Stimulated activated CD8-positive, alpha-beta memory T cell treated with anti-CD3 and anti-CD28 coated beads, Interleukin-12 subunit alpha, Interleukin-12 subunit beta, amount 100 ng/mL, for 1 hour (primary cell): ENCODE measurements around the gene OR2T3.
"Not testable (repeated sequence)": the region's sequence is repeated elsewhere in the genome, so short reads cannot be mapped to it uniquely, and the experiment has no call there.

Source experiments
- DNase-seq: peaks from one replicate; pipeline ENCODE4 v3.0.0-alpha.2; 2020; ENCODE audit warnings: low read depth

Gene OR2T3, protein sequence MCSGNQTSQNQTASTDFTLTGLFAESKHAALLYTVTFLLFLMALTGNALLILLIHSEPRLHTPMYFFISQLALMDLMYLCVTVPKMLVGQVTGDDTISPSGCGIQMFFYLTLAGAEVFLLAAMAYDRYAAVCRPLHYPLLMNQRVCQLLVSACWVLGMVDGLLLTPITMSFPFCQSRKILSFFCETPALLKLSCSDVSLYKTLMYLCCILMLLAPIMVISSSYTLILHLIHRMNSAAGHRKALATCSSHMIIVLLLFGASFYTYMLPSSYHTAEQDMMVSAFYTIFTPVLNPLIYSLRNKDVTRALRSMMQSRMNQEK

DNA sequence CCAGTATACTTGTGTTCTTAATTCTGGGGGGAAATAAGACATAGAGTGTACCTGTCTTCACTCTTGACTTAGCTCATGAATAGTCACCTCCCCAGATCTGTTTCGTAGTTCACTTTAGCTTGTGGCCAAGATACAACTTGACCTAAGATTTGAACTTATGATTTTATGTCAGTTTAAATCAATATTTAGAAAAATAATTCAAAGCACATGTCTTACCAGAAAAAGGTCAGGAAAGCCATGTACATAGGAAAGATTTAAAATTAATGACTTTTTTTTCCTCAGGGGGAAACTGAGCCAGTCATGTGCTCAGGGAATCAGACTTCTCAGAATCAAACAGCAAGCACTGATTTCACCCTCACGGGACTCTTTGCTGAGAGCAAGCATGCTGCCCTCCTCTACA, at the start of gene OR2T3:
OR2T3 (plus strand) TSS at position 301 of the 400 bp plus-strand sequence; CDS start at position 301, 0 bp downstream.
- not testable (repeated sequence) for DNase-seq

DNA sequence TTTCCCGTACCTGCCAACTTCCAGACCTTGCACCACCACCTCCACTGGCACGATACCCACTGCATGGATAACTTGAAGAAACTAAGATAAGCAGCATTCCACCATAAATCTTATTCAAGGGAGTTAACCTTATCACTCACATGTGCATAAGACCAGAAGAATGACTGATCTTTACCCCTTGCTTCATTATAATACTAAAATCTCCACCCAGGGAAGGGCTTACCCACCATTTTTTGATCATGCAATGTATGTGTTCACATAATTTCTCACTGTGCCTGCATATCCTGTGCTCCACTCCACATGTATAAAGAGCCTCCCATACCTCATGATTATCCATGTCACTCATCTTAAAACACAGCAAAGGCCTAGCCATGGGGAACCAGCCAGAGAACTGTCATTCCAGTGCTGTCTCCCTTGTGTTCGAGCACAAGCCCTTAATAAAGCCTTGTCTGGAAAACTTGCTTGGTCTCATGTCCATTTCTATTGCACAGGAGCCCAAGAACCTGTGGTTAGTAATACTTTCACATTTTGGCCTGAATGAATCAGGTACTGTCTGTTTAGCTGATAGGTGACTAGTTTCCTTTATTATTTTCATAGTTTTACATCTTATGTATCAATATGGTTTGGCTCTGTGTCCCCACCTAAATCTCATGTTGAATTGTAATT, 45.5 kb upstream of the OR2T3 start:
- DNase-seq = not testable (repeated sequence)

DNA sequence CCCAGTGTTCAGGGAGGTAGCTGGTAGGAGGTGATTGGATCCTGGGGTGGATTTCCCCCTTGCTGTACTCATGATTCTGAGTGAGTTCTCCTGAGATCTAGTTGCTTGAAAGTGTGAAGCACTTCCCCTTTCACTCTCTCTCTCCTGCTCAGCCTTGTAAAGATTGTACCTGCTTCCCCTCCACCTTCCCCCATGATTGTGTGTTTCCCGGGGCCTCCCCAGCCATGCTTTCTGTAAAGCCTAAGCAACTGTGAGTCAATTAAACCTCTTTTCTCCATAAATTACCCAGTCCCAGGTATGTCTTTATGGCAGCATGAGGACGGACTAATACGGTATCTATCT, 45.0 kb upstream of the OR2T3 start:
- not testable (repeated sequence) for DNase-seq

DNA sequence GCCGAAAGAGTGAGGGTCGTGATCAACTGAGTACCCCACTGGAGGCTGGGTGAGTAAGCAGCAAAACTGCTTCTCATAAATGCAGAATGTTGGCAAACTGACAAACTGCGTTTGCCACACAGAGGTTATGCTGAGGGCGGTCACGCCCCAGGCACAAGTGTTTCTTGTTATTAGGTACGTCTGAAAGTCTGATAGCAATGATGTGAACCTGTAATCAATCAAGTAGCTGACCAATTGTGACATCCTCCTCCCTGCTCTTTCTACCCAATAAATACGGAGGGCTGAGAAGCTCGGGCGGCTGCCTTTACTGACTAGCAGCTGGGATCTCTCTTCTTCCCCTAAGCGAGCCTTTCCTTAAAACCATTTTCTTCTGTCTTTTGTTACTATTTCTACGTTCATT, 41.5 kb upstream of the OR2T3 start:
- DNase-seq = not testable (repeated sequence)

DNA sequence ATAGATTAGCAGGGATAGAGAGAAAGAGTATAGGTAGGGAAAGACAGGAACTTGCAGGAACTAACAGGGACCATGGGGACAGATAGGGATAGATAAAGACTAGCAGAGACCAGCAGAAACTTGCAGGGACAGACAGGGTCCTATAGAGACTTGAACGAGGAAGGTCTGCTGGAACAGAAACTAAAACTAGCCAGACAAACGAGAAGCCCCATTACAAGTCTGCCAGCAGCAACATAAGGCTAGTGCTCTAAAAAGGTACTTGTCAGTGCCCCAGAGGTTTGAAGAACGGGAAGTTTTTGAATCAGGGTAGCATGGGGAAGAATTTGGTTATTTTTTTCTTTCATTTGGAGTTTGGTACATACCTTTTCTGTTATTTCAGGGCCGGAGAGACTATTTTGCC, 41.0 kb upstream of the OR2T3 start:
- not testable (repeated sequence) for DNase-seq

DNA sequence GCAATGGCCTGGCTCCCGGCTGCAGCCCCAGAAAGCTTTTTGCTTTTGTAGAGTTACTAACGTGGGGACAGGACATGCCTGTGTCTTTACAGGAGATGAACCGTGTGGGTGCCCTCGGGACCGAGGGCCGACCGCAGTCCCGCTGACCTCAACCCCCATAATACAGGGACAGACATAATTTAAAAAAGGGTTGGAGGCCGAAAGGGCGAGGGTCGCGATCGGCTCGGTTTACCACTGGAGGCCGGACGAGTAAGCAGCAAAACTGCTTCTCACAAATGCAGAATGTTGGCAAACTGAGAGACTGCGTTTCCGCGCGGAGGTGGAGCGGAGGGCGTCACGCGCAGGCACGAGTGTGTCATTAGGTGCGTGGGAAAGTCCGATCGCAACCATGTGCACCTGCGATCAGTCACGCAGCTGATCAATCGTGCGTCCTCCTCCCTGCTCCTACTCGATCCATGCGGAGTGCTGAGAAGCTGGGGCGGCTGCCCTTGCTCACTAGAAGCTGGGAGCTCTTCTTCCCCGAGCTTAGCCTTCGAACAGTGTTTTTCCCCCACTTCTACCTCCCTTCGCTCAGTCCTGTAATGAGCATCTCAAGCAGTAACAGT, 39.2 kb upstream of the OR2T3 start:
- not testable (repeated sequence) for DNase-seq

DNA sequence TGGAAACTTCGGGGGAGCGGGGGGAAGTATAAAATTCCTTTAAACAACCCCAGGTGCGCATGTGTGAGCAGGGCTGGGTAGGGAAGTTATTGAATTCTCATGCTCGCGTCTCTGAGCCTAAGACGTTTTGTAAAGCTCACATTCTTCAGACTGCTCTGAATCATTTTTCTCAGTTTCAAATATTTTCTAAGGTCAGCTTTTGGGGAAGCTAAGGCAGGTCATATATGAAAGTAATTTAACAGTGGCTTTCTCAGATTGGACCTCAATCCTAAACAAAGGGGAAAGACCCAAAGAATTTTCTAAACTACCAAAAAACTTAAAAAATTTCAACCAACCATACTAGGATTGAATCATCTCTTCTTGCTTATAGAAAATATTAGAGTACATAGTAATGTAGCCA, 38.2 kb upstream of the OR2T3 start:
- not testable (repeated sequence) for DNase-seq

DNA sequence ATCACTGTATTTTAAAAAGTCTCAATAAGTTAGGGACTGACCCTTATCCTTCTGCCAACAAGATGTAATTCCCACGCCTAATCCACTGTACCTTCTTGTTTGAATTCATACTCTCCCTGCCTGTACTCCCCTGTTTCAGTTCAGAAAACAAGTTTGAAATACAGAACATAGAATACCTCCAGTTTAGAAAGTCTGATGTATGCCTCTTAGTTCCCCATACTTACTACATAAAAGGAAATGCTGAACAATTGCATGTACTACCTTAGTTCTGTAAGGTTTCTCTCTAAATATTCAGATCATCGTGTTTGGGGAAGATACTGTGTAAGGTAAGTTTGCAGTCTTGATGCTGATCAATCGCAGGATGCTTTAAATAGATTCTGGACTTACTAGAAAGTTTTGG, 36.8 kb upstream of the OR2T3 start:
- DNase-seq = not testable (repeated sequence)

DNA sequence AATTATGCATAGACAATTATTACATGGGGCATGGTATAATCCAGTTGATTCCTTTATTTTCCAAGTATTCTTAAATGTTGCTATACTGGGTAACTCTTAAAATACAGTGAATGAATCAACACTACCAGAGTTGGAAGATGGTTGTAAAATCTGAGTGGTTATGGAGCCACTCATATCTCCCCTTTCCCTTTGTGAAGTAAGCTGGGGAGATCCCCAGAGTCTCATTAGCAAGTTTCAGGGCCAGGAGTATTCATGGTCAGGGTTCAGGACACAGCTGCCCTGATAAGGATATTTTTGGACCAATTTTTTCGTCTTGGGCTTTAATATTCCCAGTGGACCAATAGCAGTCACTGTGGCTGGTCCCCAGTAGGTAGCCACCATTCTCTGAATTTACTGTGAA, 34.5 kb upstream of the OR2T3 start:
- not testable (repeated sequence) for DNase-seq

DNA sequence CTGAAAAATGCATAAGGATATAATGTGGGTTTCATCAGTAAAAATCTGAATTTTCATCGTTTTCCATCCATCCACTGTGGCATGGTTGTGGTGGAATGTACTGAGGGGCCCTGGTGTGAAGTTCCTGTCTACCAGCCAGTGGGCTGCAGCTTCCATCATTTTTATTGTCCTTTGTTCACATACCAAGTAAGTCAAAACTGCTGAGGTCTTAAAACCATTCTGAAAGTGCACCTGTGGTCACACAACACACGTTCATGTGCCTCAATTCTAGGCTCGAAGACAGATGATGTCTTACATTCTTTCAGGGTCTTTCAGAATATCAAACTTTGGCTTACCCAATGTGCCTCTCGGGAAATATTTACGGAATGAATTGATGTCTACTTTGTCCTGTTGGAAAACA, 33.9 kb upstream of the OR2T3 start:
- DNase-seq = not testable (repeated sequence)

DNA sequence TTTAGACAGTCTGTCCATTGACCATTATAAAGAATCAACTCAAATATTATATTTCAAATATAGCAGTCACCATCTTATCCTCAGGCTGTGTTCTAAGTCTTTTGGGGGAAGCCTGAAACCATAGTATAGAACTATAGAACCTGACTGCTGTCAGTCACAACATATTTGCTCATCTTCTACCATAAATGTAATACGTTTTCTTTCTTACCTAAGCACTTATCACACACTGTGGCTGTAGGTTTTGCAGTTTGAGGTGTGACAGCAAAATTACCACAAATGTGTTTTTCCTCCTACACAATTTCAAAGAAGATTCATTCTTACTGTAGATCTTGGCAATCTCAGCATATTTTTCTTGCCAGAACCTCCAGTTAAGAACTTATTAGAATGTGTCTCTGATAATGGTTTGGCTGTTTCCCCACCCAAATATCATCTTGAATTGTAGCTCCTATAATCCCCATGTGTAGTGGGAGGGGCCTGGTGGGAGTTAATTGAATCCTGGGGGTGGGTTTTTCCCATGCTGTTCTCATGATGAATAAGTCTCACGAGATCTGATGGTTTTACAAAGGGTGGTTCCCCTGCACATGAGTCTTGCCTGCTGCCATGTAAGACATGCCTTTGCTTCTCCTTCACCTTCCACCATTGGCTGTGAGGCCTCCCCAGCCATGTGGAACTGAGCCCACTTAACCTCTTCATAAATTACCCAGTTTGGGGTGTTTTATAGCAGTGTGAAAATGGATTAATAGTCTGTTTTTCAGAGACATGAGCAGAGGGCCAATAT, 30.5 kb upstream of the OR2T3 start:
- DNase-seq = not testable (repeated sequence)

DNA sequence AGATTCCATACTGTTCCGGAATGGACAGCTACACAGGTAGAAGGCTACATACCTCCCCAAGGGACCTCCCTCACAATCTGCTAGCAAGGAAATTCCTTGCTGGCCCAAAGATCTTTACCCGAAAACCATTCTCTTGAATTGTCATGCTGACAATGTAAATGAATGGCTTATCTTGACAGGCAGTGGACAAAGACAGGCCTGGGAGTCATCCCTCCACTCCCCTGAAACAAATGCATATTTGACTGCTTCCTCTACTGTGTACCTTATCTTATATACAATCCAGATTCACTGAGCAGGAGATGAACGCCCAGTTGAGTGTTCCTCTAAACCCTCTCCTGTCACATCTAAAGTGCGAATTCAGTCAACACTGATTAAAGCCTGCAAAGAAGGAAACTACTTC, 28.5 kb upstream of the OR2T3 start:
- DNase-seq = not testable (repeated sequence)

DNA sequence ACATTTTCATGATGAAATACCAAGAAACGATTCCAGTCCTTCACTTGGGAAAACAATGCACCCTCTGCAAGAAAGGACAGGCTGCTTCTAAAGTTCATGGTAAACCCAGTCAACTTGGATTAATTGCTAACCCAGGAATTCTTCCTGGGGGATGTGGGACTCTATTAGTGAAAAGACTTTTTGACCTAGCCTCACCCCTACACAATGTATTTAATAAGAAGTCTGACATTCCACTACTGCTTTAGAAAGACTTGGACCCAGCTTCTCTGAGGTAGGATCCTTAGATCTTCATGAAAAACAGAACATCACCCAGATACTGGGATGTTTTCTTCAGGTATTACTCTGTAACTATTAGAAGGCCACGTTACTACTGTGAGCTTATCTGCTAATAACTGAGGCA, 27.8 kb upstream of the OR2T3 start, which contains the start of gene OR2T2:
OR2T2 (plus strand) TSS at position 239 of the 400 bp plus-strand sequence. CDS start 7,161 bp downstream, outside the sequence.
- not testable (repeated sequence) for DNase-seq

DNA sequence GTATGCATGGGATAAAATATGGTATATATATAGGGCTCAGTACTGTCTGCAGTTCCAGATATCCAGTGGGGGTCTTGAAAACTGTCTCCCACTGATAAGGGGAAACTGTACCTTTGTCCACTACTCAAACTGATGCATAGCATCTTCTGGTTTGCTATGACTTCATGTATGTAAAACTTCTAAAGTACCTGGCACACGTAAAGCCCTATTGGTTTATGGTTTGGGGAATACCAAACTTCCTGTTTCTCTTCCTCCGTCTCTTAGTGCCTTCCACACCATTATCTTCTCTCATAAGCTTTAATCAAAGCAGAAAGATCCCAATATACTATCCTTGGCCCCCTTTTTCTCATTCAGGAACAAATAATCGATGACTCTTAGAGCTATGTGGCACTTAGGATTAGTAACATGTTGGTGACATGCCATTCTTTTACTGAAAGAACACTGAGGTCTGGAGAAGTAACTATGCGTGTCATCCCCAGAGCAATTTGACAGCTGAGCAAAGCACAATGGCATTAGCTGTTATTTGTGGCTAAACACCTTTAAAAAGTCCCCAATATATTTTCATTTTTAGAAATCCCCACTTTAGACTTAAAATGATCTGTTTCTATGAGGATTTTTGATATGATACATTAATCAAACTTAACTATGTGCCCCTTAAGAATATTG, 24.6 kb upstream of the OR2T3 start:
- not testable (repeated sequence) for DNase-seq

DNA sequence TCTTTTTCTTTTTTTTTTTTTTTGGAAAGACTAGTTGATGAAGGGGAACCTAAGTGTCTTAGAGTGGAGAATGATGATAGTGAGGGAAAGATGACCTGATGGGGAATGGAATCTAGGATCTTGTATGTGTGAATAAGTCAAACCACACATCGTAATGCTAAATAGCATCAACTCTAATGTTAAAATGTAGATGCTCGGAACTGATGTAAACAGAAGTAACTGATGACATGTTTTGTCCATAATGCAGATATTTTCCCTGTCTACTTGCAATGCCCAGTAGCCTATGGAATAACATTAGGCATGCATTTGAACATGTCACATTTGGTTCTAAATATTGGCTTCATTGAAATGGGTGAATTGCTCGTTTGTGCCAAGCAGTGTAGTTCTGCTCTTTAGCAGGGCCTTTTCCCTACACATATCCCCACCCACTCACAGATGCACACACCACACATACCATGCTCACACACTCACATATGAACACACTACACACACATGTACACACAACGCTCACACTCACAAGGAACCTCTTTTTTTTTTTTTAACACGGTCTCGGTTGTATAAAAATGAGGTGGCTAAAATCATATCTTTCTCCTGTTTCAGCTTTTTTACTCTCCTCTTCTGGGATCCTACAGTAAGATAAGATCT, 23.2 kb upstream of the OR2T3 start:
- DNase-seq = not testable (repeated sequence)

DNA sequence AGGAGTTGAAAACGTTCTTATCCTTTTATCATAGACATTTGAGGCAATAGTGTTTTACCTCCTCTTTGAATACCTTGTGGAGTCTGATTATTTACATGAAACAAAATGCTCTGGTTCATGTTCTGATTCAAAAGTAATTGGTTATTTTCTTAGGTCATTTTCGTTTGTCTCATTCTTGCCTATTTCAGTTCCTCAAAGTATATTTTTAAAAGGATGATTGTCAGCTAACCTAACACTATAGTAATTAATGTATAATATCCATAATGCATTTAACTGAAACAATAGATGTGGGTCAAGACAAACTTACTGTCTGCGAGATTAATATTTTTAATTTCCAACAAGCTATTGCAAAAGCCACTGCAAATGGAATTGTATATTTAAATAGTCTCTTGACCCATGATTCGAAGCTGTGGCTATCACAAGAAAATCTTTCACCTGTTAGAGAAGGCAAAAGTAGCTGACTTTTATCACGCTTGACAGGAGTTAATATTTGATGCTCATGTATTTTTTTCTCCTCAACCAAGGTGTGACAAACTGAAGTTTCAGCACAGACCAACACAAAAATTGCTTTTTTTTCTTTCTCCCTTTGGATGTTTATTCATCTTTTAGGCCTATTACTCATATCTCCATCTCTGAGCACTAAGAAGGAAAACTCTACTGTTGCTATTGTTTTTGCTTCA, 22.5 kb upstream of the OR2T3 start:
- not testable (repeated sequence) for DNase-seq

DNA sequence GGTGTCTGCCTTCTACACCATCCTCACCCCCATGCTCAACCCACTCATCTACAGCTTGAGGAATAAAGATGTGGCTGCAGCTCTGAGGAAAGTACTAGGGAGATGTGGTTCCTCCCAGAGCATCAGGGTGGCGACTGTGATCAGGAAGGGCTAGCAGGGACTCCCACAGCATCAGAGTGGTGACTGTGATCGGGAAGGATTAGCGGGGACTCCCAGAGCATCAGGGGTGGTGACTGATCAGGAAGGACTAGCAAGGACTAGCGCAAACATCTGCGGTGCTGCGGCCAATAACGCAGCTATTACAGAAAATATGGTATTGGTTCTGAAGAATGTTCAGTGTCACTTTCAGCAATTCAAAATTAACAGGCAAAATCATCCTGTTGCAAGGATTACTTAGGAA, 19.5 kb upstream of the OR2T3 start:
- not testable (repeated sequence) for DNase-seq

DNA sequence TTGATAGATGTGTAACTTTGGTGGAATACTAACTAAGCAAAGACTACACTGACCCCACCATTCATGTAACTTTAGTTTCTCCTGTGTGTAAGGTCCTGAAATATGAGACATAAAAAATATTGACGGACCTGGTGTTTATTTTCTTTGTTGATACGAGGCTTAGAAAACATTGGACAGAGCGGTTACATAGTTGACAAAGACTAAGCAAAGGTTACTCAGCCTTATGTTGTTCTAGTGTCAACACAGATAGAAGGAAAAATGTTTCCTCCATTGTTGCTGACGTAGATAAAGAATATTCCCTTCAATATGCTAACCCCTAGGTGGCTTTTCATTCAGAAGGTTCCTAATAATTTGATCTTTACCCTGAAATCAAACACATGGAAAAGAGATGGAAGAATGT, 18.1 kb upstream of the OR2T3 start:
- DNase-seq = not testable (repeated sequence)

DNA sequence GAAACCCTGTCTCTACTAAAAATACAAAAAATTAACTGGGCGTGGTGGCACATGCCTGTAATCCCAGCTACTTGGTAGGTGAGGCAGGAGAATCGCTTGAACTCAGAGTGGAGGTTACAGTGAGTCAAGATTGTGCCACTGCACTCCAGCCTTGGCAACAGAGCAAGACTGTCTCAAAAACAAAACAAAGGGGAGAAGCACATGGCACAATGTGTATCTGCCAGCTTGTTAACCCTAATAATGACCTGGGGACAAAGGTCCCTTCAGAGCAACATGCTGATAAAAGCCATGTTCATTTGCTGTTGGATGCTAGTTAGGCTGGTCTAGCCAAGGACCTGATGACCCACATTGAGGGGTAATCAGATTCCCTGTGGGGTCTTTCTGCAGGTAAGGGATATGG, 16.5 kb upstream of the OR2T3 start:
- DNase-seq = not testable (repeated sequence)

DNA sequence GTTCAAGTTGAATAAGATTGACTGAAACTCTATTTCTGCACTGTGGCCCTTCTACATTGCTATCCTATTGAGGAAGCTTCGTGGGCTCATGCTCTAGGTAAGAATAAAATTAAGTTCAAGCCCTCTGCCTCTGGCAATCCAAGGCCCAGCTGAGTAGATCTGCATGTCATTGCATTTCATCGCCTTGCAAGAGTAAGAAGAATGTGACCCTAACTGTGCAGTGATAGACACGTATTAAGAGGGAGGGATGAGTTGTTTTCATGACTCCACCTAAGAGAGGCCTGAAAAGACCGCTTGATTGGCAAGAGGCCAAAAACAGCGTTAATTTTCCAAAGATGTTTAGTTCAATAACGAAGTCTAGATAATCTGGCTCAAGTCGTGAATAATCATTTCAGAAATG, 14.0 kb upstream of the OR2T3 start:
- DNase-seq = not testable (repeated sequence)

DNA sequence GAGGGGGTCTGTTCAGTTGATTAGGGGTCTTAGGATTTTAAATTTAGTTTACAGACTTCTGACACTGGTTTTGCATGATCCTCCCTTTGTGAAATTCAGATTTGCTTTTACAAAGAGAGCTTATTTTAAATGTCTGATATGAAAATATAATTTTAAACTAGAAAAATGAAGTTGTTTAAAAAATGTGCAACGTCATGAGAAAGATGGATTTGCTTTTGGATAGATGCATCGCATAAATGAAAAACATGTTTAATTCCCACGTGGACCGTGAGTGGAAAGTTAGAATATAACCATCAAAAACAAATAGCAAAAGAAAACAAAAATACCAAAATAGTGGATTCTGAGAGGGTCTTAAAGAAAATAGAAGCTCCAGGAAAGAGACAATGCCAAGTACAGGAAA, 2.0 kb upstream of the OR2T3 start:
- DNase-seq = no peak
